Uterus (tissue), 2 donors: ENCODE measurements around the gene WDFY2.

Experiments used
- POLR2A ChIP-seq, 2 donors: fragments of 450-650 bp; IDR thresholded peaks; one replicate each; pipeline ENCODE4 v1.6.1; 2016; ENCODE audit warnings: antibody characterized with exemption in 2 of 2, mild to moderate bottlenecking in 1 of 2, moderate library complexity in 1 of 2
- TF ChIP-seq, protein P1 (sequence below), 4 experiments: fragments of 200-600 bp in 2 of 4; fragments of 450-650 bp in 2 of 4; sonication (generic) in 2 of 4; IDR thresholded peaks; one replicate each; pipeline ENCODE4 v1.5.1; 2016 to 2019; ENCODE audit warnings: antibody characterized with exemption in 4 of 4, mild to moderate bottlenecking in 2 of 4, moderate library complexity in 1 of 4

DNA sequence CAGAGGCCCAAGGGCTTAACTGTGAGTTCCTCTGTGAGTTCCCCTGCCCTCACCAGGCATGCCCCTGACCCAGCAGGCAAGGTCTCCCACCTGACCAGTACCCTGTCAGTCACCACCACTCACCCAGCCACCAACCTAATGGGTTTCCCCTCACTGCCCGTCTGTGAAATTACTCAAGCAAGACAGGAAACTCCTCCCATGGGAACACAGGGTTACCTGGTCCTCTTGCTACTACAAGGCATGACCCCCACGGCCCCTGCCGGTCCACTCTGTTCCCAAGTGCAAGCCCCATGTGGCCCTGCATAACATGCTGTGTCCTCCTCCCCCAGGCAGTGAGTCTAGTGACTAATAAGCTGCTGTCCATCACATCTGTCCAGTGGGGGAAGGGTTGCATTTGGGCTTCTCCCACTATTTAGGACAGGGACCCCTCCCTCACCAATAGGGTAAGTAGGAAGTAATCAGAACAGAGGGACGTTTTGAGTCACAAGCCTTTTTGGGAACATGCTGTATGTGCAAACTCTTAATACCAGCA, 227.7 kb downstream of the WDFY2 start:
- TF ChIP-seq, protein P1, sequence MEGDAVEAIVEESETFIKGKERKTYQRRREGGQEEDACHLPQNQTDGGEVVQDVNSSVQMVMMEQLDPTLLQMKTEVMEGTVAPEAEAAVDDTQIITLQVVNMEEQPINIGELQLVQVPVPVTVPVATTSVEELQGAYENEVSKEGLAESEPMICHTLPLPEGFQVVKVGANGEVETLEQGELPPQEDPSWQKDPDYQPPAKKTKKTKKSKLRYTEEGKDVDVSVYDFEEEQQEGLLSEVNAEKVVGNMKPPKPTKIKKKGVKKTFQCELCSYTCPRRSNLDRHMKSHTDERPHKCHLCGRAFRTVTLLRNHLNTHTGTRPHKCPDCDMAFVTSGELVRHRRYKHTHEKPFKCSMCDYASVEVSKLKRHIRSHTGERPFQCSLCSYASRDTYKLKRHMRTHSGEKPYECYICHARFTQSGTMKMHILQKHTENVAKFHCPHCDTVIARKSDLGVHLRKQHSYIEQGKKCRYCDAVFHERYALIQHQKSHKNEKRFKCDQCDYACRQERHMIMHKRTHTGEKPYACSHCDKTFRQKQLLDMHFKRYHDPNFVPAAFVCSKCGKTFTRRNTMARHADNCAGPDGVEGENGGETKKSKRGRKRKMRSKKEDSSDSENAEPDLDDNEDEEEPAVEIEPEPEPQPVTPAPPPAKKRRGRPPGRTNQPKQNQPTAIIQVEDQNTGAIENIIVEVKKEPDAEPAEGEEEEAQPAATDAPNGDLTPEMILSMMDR (IDR thresholded peaks at IDR 0.05) = no peak
- TF ChIP-seq POLR2A (IDR thresholded peaks at IDR 0.05) = no peak
